Upper lobe of left lung (tissue), 4 donors: ENCODE data around the gene CUBN.

Experiments
- CTCF ChIP-seq, 6 experiments: fragments of 450-650 bp in 4 of 6; fragments of 200-600 bp in 2 of 6; sonication (generic) in 2 of 6; IDR thresholded peaks; one replicate each; pipeline ENCODE4 v1.5.1; 2016 to 2019; ENCODE audit warnings: antibody characterized with exemption in 6 of 6
- POLR2AphosphoS5 ChIP-seq, 2 donors: sonication (generic); formaldehyde crosslinking; IDR thresholded peaks; one replicate each; pipeline ENCODE4 v1.5.1; 2017; ENCODE audit warnings: antibody characterized with exemption in 2 of 2

- TF ChIP-seq CTCF (IDR thresholded peaks at IDR 0.05), result no peak
- no peak for TF ChIP-seq POLR2AphosphoS5 (IDR thresholded peaks at IDR 0.05)
These were observed 67.1 kb downstream of the CUBN start for GRCh38 chr10:17062493-17062892.
